Kidney tubule cell (primary cell): Measurements from ENCODE around the gene RPAP3.

ENCODE experiments used
- DNase-seq: peaks from one replicate; pipeline ENCODE4 v3.0.0-alpha.2; 2018; ENCODE audit warnings: low spot score

RPAP3 gene, protein sequence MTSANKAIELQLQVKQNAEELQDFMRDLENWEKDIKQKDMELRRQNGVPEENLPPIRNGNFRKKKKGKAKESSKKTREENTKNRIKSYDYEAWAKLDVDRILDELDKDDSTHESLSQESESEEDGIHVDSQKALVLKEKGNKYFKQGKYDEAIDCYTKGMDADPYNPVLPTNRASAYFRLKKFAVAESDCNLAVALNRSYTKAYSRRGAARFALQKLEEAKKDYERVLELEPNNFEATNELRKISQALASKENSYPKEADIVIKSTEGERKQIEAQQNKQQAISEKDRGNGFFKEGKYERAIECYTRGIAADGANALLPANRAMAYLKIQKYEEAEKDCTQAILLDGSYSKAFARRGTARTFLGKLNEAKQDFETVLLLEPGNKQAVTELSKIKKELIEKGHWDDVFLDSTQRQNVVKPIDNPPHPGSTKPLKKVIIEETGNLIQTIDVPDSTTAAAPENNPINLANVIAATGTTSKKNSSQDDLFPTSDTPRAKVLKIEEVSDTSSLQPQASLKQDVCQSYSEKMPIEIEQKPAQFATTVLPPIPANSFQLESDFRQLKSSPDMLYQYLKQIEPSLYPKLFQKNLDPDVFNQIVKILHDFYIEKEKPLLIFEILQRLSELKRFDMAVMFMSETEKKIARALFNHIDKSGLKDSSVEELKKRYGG

DNA sequence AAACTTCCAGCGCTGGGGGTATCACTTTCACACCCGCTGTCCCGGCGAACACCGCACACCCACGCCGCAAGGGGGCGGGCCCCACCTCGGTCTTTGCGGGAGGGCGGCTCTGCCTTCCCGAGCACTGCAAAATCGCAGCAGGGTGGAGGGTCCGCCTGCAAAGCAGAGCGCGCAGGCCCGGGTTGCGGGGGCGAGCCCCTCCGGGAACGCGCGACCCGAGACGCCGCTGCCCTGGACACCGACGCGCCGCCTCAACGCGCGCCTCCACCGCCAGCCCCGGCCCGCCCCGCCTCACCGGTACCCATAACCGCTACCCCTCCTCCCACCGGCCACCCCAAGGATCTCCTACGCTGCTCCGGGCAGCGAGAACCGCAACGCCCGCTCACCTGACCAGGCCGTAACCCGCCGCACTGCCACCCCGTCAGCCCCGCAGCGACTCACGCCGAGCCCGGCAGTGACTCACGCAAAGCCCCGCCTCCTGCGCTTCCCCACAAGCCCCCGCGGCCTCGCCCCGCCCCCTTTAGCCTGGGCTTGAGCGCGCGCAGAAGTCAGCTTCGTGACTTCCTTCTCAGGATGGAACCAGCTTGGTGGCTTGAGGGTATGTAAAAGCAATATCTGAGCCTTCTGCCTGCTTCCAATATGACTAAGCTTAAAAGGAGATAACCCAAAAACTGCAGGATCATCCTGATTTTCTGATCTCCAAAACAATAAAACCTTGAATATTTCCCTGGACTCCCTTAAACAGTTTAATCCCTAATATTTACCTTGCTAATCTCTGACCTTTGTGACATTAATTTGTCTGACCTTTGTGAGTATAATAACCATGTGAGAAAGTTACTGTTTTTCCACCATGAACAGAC, at the start of gene RPAP3:
Gene RPAP3 (minus strand): TSS at position 465 of the 860 bp plus-strand sequence. CDS start 3,190 bp downstream, outside the sequence.
- DNase-seq = peak; percentile 94

DNA sequence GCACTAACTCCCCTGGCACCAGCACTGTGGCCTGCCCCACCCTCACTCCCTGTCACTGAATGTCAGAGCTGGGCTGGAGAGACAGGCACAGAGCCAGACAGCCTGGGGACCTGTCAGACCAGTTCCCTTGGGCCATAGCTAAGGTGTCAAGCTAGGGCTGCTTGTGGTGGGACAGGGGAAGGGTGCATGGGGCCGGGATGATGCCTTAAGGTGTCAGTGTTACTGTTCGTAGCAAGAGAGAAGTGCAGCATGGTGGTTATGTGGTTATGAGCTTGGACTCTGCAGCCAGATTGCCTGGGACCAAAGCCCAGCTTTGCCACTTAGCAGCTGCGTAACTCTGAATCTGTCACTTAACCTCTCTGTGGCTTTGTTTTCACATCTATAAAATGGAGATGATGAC, 49.1 kb upstream of the RPAP3 start:
- DNase-seq = no peak

DNA sequence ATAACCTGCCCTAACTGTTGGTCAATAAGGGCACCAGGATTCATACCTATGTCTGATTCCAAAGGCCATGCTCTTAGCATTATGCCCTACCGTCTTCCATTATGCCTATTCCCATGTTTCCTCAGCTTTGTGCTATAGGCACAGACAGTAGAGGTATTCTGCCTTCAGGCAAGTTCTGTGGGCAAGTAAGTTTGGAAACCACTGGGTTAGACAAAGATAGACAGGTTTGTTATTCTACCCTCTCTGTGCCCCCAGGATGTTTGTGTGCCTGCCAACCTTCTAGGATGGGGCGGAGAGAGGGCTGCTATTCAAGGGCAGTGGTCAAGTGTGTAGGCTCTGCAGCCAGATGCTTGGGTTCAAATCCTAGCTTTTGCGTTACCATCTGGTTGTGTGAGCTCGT, 48.3 kb upstream of the RPAP3 start:
- no peak for DNase-seq

DNA sequence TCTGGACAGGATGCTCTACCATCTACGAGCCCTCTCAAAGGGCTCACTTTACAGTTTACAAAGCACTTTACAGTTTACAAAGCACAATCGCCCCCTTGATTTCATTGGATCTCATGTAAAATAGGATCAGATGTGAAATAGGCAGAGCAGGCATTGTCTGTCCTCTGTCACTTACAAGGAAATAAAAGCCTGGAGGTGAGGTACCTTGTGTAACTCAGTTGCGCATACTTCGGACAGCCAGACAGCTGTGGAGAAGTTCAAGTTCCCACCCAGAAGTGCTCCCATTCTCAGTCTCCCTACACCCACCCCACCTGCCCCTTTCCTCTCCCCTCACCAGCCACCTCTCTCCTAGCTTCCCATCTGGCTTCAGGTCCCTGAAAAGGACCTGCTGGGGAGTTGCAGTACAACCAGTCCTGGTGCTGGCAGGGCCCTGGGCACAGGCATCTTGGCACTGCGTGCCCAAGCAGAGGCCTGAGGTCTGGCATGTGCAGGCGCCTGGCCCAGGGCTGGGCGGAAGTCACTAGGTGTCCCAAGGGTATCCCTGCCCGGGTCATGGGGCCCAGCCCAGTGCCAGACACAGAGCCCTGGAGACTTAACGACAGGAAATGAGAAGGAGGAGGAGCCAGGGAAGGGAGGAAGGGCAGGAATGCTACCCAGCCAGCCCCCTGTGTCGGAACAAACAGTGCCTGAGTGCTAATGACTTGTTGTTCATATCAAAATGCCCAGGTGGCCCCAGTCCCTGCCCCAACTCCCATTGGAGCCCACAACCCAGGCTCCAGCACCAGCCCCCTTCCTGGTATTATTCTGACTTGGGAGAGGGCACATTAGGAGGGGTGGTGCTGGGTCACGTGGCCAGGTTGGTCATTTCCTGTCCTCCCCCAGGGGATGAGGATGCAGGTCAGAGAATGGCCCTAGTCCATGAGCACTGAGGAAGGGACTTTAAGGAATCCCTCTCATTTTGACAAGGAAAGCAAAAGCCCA, 47.5 kb upstream of the RPAP3 start:
- peak; percentile 74 for DNase-seq

DNA sequence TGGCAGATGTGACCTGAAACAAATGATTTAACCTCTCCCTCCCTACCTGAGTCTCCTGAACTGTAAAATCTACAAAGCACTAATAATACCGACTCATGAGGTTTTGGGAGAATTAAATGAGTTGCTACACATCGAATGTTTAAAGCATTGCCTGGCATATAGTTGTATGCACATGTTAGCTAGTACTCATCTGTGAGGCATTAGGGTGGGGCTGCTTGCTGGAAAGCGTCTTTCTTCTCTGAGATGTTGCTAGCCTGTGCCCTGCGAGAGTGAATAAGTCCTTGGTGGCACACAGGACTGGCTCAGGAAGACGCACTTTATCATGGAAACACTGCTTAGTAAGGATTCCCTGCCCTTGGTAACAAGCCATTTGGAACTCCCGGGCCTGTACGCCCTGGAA, 46.7 kb upstream of the RPAP3 start:
- no peak for DNase-seq

DNA sequence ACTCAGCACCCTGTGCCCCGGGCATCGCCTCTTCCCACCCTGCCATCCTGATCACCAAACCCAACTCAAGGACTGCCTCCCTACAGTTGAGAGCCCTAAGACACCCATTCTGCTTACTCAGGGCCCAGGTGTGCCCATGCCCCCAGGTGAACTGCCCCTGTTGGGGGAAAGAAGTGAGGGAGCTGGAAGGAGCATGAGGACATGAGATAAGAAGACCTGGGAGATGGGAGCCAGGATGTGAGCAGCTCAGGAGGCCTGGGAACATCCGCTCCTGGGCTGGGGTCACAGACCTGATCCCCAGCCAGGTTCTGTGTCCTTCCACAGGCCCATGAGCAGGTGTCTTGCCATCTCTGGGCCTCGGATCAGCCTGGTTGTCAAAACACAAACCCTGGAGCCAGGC, 46.3 kb upstream of the RPAP3 start:
- no peak for DNase-seq

DNA sequence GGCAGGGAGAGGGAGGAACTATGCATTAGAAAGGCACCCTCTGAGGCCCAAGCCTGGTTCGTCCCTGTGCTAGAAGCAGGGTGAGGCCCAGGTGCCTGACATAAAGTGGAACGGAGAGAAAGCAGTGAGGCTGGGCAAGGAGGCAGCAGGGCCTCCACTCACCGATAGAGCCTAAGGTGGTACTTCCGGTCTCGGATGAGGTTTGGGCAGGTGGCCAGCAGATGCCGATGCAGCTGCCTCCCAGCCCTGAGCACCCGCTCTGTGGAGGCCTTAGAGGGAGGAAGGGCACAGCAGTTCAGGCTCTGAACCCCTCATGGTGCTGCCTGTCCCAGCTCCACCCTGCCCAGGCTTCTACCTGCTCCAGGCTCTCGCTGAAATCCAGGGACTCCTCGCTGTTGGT, 45.7 kb upstream of the RPAP3 start:
- no peak for DNase-seq

DNA sequence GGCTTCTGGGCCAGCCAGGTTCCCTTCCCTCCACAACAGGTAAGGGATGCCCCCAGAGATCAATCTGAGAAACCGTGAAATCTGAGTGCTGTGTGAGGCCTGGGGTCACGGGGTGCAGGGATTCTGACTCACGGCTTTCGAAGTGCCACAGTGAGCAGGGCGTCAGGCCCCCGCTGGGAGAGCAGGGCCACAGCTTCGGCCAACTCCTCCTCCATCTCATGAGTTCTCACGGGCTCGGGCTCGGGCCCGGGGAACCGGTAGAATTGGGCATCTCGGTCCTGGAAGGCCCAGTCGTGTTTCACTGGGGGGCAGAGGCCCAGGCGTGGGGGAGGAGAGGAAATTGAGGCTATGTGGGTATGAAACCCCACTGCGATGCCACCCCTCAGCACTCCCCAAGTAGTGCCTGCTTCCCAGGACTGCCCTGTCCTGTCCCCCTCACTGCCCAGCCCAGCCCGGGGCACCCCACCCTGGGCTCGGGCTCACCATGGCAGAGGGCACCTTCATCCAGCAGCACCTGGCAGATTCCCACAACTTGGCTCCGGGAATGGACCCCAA, 45.2 kb upstream of the RPAP3 start:
- no peak for DNase-seq

DNA sequence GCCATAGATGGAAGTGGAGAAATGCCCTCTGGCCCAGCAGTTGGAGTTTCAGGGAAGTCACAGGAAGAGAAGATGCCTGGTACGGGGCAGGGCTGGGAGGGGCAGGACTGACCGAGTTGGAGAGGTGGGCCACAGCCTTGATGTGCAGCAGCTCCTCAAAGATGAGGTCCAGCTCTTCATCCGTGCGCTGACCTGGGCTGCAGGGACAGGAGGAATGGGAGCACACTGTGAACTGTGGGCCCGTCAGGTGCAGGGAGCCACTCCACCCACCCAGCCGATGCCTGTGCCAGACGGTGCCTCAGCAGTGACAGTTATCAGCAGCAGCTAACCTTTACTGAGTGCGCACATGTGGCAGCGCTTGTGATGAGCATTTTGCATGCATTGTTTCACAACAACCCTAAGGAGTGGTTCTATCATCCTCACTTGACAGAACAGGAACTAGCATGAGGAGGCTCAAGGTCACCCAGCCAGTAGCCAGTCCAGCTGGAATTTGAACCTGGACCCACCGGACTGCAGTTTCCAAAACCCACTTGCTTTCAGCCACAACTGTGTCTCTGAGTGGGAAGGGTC, 44.5 kb upstream of the RPAP3 start:
- DNase-seq = no peak

DNA sequence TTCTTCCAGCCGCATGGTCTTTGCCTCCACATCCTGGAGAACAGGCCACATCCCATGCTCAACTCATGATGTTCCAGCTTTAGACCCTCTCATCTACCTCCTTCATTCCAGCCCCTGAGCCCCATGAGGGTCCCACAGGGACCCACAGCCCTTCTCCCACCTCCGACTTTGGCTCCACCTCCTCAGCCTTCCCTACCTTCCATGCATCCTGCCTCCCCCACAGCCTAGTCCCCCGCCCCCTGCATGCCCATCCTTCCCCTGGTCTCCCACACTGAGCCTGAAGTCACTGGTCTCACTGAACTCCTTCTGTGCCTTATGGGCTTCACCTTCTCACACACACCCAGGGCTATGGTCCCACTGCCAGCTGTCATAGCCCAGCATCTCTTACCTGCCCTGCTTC, 43.1 kb upstream of the RPAP3 start:
- DNase-seq = no peak

DNA sequence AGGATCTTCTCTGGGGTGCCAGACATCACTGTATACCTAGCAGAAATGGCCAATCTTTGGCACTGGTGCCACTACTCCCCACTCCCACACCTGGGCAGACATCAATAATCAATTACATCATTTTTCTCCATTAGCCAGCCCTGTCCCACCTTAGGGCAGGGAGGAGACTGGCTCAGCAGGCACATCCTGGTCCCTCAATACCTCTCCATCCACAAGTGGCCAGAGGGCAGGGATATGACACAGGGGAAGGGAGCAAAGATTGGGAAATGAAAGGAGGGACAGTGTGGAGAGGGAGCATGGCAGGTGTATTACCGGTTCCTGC, 42.6 kb upstream of the RPAP3 start:
- DNase-seq = no peak

DNA sequence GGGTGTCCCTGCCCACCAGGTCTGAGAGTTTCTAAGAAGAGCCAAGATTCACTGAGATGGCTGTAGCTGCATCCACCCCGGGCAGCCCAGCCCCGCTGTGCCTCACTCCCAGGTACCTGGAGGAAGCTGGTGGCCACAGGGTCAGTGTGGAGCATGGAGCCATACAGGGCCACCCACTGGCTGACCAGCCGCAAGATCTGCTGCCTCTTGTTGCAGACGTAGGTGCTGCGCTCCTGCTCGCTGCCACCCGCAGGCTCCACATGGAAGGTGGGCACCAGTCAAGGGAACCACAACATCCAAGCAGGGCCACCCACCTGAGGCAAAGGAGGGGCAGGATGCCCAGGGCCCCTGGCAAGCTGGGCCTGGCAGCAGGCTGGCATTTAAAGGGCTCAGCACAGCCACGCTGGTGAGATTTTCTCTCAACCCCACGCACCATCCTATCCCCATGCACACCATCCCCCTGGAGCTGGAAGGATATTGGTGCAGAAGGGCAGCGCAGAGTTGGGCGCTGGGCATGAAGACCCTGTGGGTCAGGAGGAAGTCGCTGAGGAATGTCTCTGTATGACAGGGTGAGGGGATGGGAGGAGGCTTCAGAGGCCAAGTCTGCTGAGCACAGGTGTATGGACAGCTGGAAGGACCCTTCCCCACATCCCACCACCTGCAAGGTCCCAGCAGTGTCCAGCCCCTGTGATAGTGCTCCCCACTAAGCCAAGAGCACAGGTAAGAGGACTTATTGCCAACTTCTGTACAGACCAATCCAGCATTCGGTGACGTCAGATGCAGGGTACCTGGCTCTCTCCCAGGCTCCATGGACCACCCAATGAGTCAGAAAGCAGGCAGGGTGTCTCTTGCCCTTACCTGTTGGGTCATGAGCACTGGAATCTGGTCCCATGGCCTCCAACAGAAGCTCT, 42.0 kb upstream of the RPAP3 start:
- DNase-seq = no peak

DNA sequence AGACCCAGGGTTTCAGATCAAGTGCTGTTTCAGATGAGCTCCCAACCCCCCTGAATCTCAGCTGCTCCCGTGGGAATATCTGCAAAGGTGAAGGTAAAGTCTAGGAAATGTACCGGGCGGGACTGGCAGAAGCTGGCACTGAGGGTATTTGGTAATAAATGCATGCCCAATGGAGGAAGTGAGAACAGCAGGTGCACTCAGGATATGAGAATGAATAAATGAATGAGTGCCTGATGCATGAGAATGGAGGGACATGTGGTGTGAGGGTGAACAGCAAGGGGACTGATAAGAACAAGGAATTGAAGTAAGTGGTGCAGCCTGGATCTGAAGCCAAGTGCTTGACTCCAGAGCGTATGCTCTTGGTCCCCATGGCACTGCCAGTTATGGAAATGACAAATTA, 41.3 kb upstream of the RPAP3 start:
- no peak for DNase-seq

DNA sequence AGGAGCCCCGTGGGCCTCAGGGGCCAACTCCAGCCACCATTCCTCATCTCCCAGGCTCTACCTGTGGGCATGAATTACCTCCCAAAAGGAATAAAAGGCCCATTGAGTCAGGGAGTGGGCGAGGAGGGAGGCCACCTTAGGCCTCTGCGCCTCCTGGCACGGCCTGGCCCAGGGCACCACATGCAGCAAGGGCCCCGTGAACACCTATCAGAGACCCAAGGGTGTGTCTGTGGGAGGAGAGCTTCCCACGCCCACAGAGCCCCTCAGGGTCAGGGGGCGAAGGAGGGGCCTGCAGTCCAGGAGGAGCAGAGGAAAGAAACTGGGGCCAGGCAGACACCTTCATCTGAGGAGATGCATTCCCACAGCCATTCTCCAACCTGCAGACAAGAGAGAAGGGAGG, 40.7 kb upstream of the RPAP3 start:
- no peak for DNase-seq

DNA sequence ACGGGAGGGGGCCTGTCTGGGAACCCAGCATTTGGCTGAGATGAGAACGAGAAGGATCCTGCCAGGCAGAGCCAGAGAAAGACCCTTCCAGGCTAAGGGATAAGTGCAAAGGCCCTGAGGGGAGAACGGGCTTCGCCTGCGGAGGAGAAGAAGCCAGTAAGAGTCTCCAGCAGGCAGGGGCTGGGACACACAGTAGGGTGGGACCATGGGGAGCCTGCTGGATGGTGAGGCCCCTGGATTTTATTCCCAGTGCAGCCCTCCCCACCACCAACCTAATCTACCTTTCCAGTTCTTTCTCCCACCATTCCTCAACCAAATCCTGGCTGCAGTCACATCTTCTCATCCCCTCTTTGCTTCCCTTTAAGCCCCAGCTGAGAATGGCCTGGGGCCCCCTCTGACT, 40.2 kb upstream of the RPAP3 start:
- no peak for DNase-seq

DNA sequence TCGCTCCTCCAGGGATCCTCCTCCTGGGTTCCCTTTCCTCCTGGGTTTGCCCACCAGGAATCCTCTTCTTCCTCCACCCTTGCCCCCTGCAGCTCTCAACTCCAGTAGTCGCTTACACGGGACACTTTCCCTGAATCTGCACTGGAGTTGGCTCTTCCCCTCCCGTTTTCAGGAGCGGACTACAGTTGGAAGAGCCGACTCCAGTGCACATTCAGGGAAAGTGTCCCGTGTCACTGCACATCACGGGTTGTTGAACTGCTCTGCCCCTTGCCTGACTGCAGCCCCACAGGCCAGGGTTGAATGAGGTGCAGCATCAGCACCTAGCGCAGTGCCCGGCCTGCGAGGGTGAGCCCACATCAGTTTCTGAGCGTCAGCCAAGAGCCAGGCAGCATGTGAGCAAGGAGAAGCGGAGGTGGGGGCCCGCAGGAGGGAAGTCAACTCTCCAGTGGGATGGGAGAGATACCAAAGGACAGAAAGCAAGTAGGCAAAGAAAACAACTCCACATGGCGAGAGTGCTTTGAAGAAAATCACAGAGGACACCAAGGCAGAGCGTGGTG, 39.7 kb upstream of the RPAP3 start:
- DNase-seq = no peak

DNA sequence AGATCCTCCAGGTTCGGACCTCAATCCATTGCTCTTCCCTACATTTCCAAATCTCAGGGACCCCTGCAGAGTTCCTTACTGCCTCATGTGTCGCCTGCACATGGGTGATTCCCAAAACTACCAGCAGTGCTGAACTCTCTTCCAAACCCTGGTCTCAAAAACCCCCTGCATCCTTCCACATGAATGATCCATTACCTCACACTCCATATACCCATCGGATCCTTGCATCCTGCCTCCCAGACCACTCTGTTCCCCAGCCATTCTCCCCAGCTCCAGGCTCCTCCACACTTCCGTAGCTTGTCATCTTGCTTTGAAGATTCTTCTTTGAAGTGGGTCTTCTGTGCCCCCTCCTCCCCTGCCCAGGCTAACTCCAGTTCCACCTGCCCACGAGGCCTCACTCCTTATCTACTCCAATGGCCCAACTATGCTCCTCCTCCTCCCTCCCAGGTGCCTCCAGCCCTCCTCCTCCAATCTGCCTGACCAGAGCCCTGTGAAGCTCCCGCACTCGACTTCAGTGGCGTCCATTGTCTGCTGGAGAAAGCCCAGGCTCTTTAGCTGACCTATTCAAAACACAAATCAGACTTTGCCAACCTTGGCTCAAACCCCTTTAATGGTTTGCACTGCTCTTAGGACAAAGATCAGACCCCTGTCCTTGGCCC, 39.1 kb upstream of the RPAP3 start:
- no peak for DNase-seq

DNA sequence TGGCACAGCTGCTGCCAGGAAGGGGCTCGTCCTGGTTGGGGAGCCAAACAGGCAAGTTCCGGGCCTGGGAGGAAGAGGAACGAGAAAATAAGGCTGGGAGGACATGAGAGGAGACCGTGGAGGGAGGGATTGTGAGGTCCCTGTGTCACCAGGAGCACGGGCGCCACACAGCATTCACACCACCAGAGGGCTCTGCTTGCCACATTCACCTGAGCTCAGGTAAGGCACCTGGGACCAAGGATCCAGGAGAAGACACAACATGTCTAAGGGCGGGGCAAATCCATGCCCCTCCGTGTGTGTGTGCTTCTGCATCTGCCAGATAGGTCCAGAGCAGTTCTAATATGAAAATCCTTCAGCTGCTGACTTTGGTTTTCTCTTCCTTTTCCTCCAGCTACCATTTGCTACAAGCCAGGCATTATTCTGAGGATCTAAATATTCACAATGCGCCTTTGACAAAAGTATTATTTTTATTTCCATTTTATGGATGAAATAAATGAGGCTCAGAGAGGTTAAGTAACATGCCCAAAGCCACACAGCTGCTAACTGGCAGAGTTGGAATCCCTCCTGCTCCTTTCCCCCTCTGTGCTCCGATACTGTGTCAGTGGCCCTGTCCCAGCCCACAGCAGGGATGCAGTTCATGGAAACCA, 38.3 kb upstream of the RPAP3 start:
- DNase-seq = peak; percentile 76
